Occipital lobe (tissue), 3 donors: Measurements from ENCODE around the gene RTEL1. TPM values are rescaled to one million over a fixed set of nuclear protein-coding genes. Genes with fewer than 3 reads are reported as not detected.

Source experiments
- DNase-seq: peaks from one replicate; lab custom pipeline; 2025; lab: John Stamatoyannopoulos, UW
- small RNA-seq: library from RNA; depleted of rRNA; stranded (forward); fragments of <200 nt; gene quantifications from one replicate; pipeline ENCODE3, GENCODE V24; 2014
- total RNA-seq: library from RNA; depleted of rRNA; stranded (reverse); fragments of >200 nt; gene quantifications from one replicate; pipeline ENCODE4 v1.2.3, GENCODE V29; 2014

The RTEL1 gene
- total RNA-seq, 1 donor from 2014 or later: 10.0 TPM

DNA sequence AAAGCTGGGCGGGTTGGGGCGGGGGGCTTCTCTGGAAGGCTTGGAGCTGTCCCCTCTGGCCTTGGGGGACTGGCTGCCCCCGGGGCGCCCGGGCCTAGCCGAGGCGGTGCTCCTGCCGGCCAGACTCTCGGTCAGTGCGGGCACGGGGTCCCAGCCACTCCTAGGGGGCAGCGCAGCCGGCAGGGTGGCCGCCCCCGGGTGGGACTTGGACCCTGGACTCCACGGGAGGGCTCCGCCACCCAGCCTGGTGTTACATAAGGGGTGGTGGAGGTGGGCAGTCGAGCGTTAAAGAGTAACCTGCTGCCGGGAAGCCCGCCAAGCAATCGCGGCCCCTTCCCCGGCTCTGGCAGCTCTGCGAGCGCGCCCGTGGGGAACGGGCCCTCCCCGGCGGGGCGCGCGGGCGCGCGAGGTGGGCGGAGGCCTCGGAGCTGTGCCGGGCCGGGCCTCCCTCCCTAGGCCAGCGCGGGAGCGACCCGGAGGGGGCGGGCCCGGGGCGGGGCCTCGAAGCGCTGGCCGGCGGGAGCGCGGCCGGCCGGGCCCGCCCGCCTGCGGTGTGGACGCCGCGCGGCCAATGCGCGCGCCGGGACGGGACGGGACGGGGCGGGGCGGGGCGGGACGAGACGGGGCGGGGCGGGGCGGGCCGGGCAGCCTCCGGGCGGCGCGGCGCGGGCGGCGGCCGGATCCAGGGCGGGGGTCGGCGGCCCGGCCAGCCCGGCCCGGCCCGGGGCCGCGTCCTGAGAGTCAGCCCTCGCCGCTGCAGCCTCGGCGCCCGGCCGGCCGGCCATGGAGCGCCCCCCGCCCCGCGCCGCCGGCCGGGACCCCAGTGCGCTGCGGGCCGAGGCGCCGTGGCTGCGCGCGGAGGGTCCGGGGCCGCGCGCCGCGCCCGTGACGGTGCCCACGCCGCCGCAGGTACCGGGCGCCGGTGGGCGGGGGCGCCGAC is 81.3 kb downstream of the RTEL1 start, which contains the start of gene SLC2A4RG:
TSS of gene SLC2A4RG (plus strand) at position 647 of the 940 bp plus-strand sequence. CDS start at position 784, 137 bp downstream.
- peak; percentile 45 for DNase-seq

DNA sequence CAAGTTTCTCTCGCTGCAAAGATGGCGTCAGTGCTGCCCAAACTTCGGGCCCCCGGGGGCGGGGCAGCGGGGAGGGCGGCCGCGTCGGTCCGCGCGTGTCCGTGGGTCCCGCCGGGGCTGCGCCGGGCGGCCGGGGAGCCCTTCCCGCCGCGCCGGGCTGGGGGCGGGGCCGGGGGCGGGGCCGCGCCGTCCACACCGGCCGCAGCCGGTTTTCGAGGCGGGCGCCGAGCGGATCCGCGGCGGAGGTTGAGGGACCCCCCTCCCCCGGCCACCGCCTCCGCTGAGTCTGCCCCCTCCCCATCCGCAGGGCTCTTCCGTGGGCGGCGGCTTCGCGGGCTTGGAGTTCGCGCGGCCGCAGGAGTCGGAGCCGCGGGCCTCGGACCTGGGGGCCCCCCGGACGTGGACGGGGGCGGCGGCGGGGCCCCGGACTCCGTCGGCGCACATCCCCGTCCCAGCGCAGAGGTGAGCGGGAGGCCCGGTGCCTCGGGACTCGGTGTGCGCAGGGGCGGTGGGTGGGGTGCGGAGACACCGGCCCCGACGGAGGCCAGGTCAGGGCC is 82.0 kb downstream of the RTEL1 start:
- no peak for DNase-seq

DNA sequence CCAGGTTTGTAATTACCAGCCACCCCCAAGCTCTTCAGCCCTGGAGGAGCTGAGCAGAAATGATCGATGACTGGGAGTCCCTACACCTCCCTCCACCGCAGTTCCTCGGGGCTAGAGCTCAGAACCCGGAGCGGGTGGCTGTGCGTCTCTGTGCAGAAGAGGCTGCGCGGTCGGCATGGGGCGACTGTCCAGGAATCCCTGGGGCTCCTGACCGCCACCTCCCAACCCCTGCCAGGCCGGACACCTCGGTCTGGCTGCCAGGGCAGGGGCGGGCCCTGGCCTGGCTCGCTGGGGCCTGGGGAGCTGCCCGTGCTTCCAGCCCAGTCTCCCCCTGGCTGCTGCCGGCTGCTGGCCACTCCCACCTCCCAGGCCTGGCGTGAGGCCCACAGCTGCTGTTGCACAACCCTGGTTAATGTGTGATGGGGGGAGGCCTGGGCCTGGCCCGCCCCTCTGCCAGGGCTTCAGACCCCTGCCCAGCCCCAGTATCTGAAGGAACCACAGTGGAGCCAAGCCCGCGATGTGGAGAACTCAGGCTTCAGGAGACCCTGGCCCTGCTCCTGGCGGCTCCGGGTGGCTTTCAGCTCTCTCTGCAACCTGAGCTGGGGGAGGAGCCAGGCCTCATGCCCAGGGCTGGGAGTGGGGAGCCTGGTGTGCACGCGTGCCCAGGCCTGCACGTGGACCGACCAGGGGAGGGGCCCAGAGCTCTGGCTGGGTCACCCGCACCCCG is 82.7 kb downstream of the RTEL1 start:
- DNase-seq: peak; percentile 40

- DNase-seq: no peak
Measured at GRCh38 chr20:63741354-63741675, 83.2 kb downstream of the RTEL1 start.

GRCh38 chr20:63741676-63742380 is 83.7 kb downstream of the RTEL1 start:
- no peak for DNase-seq

- DNase-seq: no peak
Measured at GRCh38 chr20:63742381-63743024, 84.4 kb downstream of the RTEL1 start.

GRCh38 chr20:63743210-63743970 is 85.3 kb downstream of the RTEL1 start:
- DNase-seq: no peak

GRCh38 chr20:63744158-63744557 is 86.0 kb downstream of the RTEL1 start:
- no peak for DNase-seq

DNA sequence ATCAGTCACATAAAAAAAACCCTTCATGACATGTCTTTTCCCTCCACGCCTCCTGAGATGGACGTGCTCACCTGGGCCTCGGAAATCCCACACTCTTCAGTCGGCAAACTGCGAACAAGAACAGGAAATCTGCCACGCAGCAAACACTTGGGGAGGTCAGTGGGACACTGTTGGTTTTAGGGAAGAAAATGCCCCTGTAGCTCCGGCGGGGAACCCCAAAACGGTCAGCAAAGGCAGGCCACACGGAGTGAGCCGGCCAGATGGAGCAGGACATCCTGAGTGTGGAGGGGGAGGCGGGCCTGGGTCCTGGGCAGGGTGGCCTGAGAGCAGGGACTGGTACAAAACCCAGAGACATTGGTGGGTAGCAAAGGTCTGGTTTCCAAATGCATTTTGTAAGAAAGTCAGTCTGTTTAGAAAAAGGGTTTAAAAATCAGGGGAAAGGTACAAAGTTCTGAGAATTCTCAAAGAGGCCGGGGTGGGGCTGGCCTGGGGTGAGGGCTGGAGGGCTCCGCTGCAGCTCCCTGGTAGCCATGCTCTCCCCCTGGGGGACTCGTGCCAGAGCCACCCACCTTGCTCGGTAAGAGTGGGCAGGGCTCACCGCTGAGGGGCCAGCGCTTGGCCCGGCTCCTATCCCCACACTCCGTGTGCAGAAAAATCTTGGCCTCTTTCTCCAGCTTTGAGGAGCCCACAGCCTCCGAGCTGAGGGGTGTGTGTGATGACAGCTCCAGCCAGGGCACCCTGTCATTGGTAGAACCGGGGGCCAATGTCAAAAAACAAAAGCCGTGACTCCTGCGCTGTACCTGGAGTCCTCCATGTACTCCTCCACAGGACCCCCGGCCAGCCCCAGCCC is 86.7 kb downstream of the RTEL1 start:
- no peak for DNase-seq

- no peak for DNase-seq
Measured at GRCh38 chr20:63745424-63745805, 87.3 kb downstream of the RTEL1 start.

Small RNA genes lying within 50 kb of the gene (small RNA-seq; reads per million reads assigned to genes)
- not detected for gene LIME1
- not detected for gene TNFRSF6B

Other genes with a start within 250 kb of the RTEL1 start
- 167 TPM for gene KCNQ2, start 185.7 kb upstream of the RTEL1 start, total RNA-seq
- gene EEF1A2, start 159.2 kb upstream of the RTEL1 start, total RNA-seq: 214 TPM
- gene PPDPF, start 137.5 kb upstream of the RTEL1 start, total RNA-seq: 43.5 TPM
- gene PTK6, start 120.9 kb upstream of the RTEL1 start, total RNA-seq: 0.16 TPM
- gene SRMS, start 110.6 kb upstream of the RTEL1 start, total RNA-seq: not detected
- gene FNDC11, start 104.2 kb upstream of the RTEL1 start, total RNA-seq: 4.1 TPM
- gene HELZ2, start 84.1 kb upstream of the RTEL1 start, total RNA-seq: 7.2 TPM
- 6.9 TPM for gene GMEB2, start 31.2 kb upstream of the RTEL1 start, total RNA-seq
- 101 TPM for gene STMN3, start 4.9 kb upstream of the RTEL1 start, total RNA-seq
- gene TNFRSF6B, start 38.3 kb downstream of the RTEL1 start, total RNA-seq: not detected
- gene ARFRP1, start 49.7 kb downstream of the RTEL1 start, total RNA-seq: 15.6 TPM
- gene ZGPAT, start 49.7 kb downstream of the RTEL1 start, total RNA-seq: 7.3 TPM
- 1.7 TPM for gene LIME1, start 78.4 kb downstream of the RTEL1 start, total RNA-seq
- 2.8 TPM for gene SLC2A4RG, start 81.5 kb downstream of the RTEL1 start, total RNA-seq
- 21.5 TPM for gene ZBTB46, start 173.0 kb downstream of the RTEL1 start, total RNA-seq
- not detected for gene ABHD16B, start 203.2 kb downstream of the RTEL1 start, total RNA-seq
- gene TPD52L2, start 207.0 kb downstream of the RTEL1 start, total RNA-seq: 20.3 TPM
- gene DNAJC5, start 236.8 kb downstream of the RTEL1 start, total RNA-seq: 99.7 TPM